Neural cell (in vitro differentiated cells): ENCODE data around the gene SLC5A5. TPM values are rescaled to one million over a fixed set of nuclear protein-coding genes. Genes with fewer than 3 reads are reported as not detected.

Experiments
- H2AFZ ChIP-seq: fragments of 200-600, 300-800 bp; sonication (generic), shearing (Covaris generic); 2 replicates; pipeline ENCODE4 v1.6.0; 2014; ENCODE audit warnings: low read depth, mild to moderate bottlenecking, antibody characterized with exemption, low read length, moderate library complexity
- H3F3A ChIP-seq: fragments of 200-600 bp; shearing (Covaris generic); 2 replicates; pipeline ENCODE4 v1.6.1; 2016; ENCODE audit warnings: mild to moderate bottlenecking, moderate library complexity, mixed read lengths, antibody characterized with exemption, low read length; ENCODE audit not compliant: insufficient read depth, poor library complexity, severe bottlenecking
- H3K27ac ChIP-seq: fragments of 200-600, 300-800 bp; sonication (generic), shearing (Covaris generic); 2 replicates; pipeline ENCODE4 v1.5.1; 2014; ENCODE audit warnings: mild to moderate bottlenecking, low read length, moderate library complexity
- H3K27me3 ChIP-seq: fragments of 300-800, 200-600 bp; sonication (generic), shearing (Covaris generic); 2 replicates; pipeline ENCODE4 v1.6.0; 2014; ENCODE audit warnings: mild to moderate bottlenecking, low read depth, low read length, moderate library complexity; ENCODE audit not compliant: insufficient read depth
- H3K36me3 ChIP-seq: fragments of 300-800, 200-600 bp; sonication (generic), shearing (Covaris generic); 2 replicates; pipeline ENCODE4 v1.5.1; 2014; ENCODE audit warnings: mild to moderate bottlenecking, antibody characterized with exemption, low read length, moderate library complexity; ENCODE audit not compliant: insufficient read depth
- H3K4me2 ChIP-seq: fragments of 300-800, 200-600 bp; sonication (generic), shearing (Covaris generic); 2 replicates; pipeline ENCODE4 v1.6.0; 2014; ENCODE audit warnings: mild to moderate bottlenecking, low read length
- H3K4me3 ChIP-seq: fragments of 300-800, 200-600 bp; sonication (generic), shearing (Covaris generic); 2 replicates; pipeline ENCODE4 v1.5.1; 2014; ENCODE audit warnings: mild to moderate bottlenecking, low read length, moderate library complexity
- H3K79me2 ChIP-seq: fragments of 200-600 bp; shearing (Covaris generic); replicated peaks from 2 replicates; pipeline ENCODE4 v1.6.0; 2014; ENCODE audit warnings: mild to moderate bottlenecking, low read length, moderate library complexity; ENCODE audit not compliant: insufficient read depth
- H3K9ac ChIP-seq: fragments of 300-800, 200-600 bp; sonication (generic), shearing (Covaris generic); 2 replicates; pipeline ENCODE4 v1.6.1; 2016; ENCODE audit warnings: mild to moderate bottlenecking, low read length, mixed read lengths
- H3K9me2 ChIP-seq: fragments of 200-600 bp; shearing (Covaris generic); 2 replicates; pipeline ENCODE4 v1.6.1; 2016; ENCODE audit warnings: mild to moderate bottlenecking, low read length, mixed read lengths; ENCODE audit not compliant: insufficient read depth
- H3K9me3 ChIP-seq: fragments of 200-600, 300-800 bp; sonication (generic), shearing (Covaris generic); 2 replicates; pipeline ENCODE4 v1.6.1; 2016; ENCODE audit warnings: mild to moderate bottlenecking, mixed run types, low read length, moderate library complexity, mixed read lengths
- H4K20me1 ChIP-seq: fragments of 200-600 bp; shearing (Covaris generic); 2 replicates; pipeline ENCODE4 v1.6.1; 2016; ENCODE audit warnings: mild to moderate bottlenecking, mixed run types; ENCODE audit not compliant: insufficient read depth
- CTCF ChIP-seq: fragments of 450-650 bp; IDR thresholded peaks from 2 replicates; pipeline ENCODE4 v1.5.1; 2014; ENCODE audit warnings: antibody characterized with exemption, mild to moderate bottlenecking, moderate library complexity; ENCODE audit not compliant: poor library complexity, severe bottlenecking
- EP300 ChIP-seq: fragments of 450-650 bp; conservative IDR thresholded peaks from 2 replicates; pipeline ENCODE4 v1.6.1; 2014; ENCODE audit warnings: antibody characterized with exemption, mild to moderate bottlenecking, moderate library complexity; ENCODE audit not compliant: poor library complexity, severe bottlenecking
- EZH2 ChIP-seq: fragments of 200-600, 300-800 bp; shearing (Covaris generic), sonication (generic); IDR thresholded peaks from 2 replicates; pipeline ENCODE4 v1.6.1; 2014; ENCODE audit warnings: antibody characterized with exemption, low read length, borderline replicate concordance, mild to moderate bottlenecking; ENCODE audit not compliant: insufficient read depth, poor library complexity, severe bottlenecking
- MXI1 ChIP-seq: fragments of 450-650 bp; conservative IDR thresholded peaks from 2 replicates; pipeline ENCODE4 v1.6.1; 2014; ENCODE audit warnings: antibody characterized with exemption, mild to moderate bottlenecking; ENCODE audit not compliant: poor library complexity, severe bottlenecking
- POLR2AphosphoS5 ChIP-seq: IDR thresholded peaks from 2 replicates; pipeline ENCODE4 v1.6.1; 2012
- RAD21 ChIP-seq: fragments of 450-650 bp; conservative IDR thresholded peaks from 2 replicates; pipeline ENCODE4 v1.6.1; 2014; ENCODE audit warnings: antibody characterized with exemption, mild to moderate bottlenecking, moderate library complexity
- REST ChIP-seq: IDR thresholded peaks from 2 replicates; pipeline ENCODE4 v1.6.1; 2012; ENCODE audit warnings: borderline replicate concordance
- SMC3 ChIP-seq: fragments of 450-650 bp; conservative IDR thresholded peaks from 2 replicates; pipeline ENCODE4 v1.6.1; 2014; ENCODE audit warnings: antibody characterized with exemption, mild to moderate bottlenecking, moderate library complexity; ENCODE audit not compliant: poor library complexity
- TAF1 ChIP-seq: IDR thresholded peaks from 2 replicates; pipeline ENCODE4 v1.6.1; 2012; ENCODE audit warnings: low read depth
- polyA plus RNA-seq: library from polyadenylated mRNA; depleted of rRNA; stranded (reverse); fragments of >200 nt; gene quantifications from 2 replicates; pipeline ENCODE4 v1.2.3, GENCODE V29; 2014

The SLC5A5 gene
- polyA plus RNA-seq, 1 donor from 2014 or later, result not detected

- Histone ChIP-seq H3K36me3 (no peaks in the 10 kb centered on the region), H3K9me3 (no peaks in the 10 kb centered on the region), H3K9ac (no peak overlapping the region), H3K4me2 (no peak overlapping the region), H3K27ac (no peak overlapping the region), H3F3A (no peaks in the 10 kb centered on the region), H2AFZ (no peak overlapping the region), H4K20me1 (no peaks in the 10 kb centered on the region), H3K4me3 (no peak overlapping the region), H3K9me2 (no peaks in the 10 kb centered on the region), H3K79me2 (no peaks in the 10 kb centered on the region), H3K27me3 (no peaks in the 10 kb centered on the region)
- TF ChIP-seq EP300 (no peak), TAF1 (no peak), EZH2 (no peak), POLR2AphosphoS5 (no peak), CTCF (no peak), SMC3 (no peak), RAD21 (no peak), REST (no peak), MXI1 (no peak)
These were observed 71.0 kb downstream of the SLC5A5 start for GRCh38 chr19:17942582-17943273.

- Histone ChIP-seq H3K9me2 (no peaks in the 10 kb centered on the region), H3K36me3 (no peaks in the 10 kb centered on the region), H3F3A (no peaks in the 10 kb centered on the region), H3K27me3 (no peaks in the 10 kb centered on the region), H2AFZ (no peak overlapping the region), H3K9ac (no peak overlapping the region), H3K79me2 (no peaks in the 10 kb centered on the region), H3K9me3 (no peaks in the 10 kb centered on the region), H4K20me1 (no peaks in the 10 kb centered on the region), H3K4me2 (no peak overlapping the region), H3K4me3 (no peak overlapping the region), H3K27ac (no peak overlapping the region)
- TF ChIP-seq SMC3 (no peak), MXI1 (no peak), EP300 (no peak), RAD21 (no peak), CTCF (no peak), REST (no peak), TAF1 (no peak), EZH2 (no peak), POLR2AphosphoS5 (no peak)
These were observed 71.8 kb downstream of the SLC5A5 start for GRCh38 chr19:17943274-17944221.
